GM21447 (cell line): ENCODE results near the gene GOLGA3.
"Not testable (repeated sequence)": the region's sequence is repeated elsewhere in the genome, so short reads cannot be mapped to it uniquely, and the experiment has no call there.

Source experiments
- ATAC-seq: cut with Tn5 transposase; IDR thresholded peaks from one replicate; pipeline ENCODE4 v1.9.1; 2021; ENCODE audit not compliant: unreplicated experiment

The GOLGA3 gene

GRCh38 chr12:132781938-132782337 lies 46.7 kb downstream of the GOLGA3 start:
- no peak for ATAC-seq

DNA sequence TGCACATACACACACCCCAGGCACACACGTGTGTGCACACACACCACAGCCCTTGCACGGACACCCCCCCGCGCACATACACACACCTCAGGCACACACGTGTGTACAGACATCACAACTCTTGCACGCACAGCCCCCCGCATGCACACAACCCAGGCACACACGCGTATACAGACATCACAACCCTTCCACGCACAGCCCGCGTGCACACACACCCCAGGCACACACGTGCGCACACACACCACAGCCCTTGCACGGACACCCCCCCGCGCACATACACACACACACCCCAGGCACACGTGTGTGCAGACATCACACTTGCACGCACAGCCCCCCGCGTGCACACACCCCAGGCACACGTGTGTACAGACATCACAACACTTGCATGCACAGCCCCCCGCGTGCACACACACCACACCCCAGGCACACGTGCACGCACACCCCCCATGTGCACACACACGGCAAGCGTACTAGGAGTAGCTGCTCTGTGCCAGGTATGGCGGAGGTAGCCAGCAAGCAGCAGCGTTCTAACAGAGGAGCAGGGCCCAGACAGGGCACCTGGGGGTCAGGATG lies 48.8 kb downstream of the GOLGA3 start:
- no peak for ATAC-seq

GRCh38 chr12:132777614-132778013 lies 51.1 kb downstream of the GOLGA3 start:
- no peak for ATAC-seq

DNA sequence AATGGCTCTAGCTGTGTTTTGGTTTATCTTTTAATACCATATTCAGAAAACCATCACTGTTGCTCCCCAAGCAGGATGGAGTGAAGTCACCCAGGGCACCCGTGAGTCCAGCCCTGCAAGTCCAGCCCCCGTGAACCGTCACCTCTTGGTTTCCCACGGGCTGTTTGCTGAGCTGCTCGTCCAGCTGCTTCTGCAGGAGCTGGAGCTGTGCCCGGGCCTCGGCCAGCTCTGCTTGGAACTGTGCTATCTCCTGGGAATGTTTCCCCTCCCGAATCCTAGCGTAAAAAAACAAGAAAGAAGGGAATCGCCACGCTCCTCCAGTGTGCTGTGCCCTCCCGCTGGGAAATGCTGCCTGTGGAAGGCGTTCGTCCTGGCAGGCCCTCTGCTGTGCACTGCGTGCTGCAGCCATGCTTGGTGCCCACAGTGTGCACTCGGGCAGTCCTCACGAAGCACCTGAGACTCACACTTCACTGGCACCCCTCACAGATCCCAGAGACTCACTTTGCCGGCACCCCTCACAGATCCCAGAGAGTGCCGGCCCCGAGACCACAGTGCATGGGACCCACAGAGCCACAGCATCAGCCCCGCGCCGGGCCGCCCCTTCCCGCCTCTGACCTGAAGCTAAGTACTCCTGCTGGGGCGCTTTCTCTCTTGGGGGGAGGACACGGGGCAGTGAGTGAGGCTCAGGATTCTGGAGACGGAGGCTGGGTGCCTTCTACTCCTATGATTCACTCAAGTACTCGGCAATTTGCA lies 51.7 kb downstream of the GOLGA3 start:
- ATAC-seq: no peak

GRCh38 chr12:132776230-132776625 lies 52.4 kb downstream of the GOLGA3 start:
- ATAC-seq: not testable (repeated sequence)

DNA sequence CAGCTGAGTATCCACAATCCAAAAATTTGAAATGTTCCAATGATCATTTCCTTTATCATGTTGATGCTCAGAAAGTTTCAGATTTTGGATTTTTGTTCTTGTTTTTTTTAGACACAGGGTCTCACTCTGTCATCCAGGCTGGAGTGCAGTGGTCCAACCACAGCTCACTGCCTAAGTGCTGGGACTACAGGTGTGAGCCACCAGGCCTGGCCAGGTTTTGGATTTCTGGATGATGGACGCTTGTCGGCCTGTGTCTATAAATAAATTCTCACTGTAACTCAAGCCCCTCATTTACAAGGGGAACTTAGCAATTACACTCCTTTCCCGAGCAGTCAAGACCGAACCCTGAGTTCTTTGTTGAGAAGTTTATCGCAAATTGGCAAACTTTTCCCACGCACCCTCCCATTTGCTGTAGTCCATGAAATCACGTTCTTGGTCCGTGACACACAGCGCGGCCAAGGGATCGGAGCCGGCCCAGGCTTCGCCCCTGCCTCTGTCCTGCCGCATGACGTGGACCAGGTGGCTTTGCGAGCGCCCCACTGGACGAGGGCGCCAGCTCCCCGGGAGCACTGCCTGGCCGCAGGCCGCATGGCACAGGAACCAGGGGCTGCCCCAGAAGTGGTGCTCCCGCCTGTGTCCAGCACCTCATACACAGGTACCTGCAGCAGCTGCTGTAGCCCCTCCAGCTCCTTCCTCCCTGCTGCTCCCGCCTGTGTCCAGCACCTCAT lies 53.0 kb downstream of the GOLGA3 start:
- ATAC-seq: no peak

DNA sequence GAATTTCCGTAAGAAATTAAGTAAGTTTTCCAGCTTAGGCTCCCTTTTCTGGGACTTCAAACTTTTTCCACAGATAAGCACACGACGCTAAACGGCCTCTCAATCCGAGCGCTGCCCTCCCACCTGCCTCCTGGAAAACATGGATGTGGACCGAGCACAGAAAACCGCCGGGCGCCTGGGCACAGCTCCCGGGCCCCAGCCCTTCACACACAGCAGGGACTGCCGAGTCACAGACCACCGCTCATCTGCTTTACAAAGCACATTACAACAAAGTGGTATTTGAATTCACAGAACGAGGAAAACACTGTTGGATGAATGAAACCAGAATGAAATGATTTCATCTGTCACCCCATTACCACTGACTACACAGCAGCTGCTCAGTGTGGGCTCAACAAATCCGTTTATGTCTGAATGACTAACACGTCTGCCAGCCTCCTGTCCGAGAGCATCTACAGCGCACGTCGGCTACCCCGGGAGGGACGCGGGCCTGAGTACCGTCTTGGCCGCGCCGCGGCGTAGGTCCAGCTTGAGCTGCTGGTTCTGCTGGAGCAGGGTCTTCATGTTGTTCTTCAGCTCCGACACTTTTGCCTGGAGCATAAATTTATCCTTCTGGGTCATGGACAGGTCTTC lies 53.9 kb downstream of the GOLGA3 start:
- ATAC-seq: no peak

- ATAC-seq: no peak
Measured at GRCh38 chr12:132774159-132774558, 54.5 kb downstream of the GOLGA3 start.

- ATAC-seq: no peak
Measured at GRCh38 chr12:132773077-132773955, 55.4 kb downstream of the GOLGA3 start.

DNA sequence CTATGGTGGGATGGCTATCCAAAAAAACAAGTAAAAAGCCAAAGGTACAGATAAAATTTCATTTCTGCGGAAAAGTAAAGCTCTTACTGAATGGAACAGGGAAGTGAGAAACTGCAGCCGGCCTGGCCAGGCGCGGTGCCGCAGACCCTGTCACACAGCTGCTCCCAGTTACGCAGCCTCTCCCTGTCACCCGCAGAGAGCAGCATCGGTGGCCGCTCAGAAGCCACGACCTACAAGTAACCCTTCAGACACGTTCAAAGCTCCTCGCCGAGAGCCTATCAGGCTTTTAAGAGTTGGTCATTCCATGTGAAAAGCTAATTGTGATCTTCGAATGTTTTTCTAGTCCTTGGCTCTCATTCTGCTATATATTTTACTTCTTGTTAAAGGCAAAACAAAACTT lies 56.1 kb downstream of the GOLGA3 start:
- peak; percentile 42 for ATAC-seq

- ATAC-seq: peak; percentile 58
Measured at GRCh38 chr12:132771126-132771838, 57.4 kb downstream of the GOLGA3 start.

GRCh38 chr12:132766380-132767085 lies 62.1 kb downstream of the GOLGA3 start:
- ATAC-seq: no peak

- no peak for ATAC-seq
Measured at GRCh38 chr12:132765361-132765760, 63.3 kb downstream of the GOLGA3 start.

DNA sequence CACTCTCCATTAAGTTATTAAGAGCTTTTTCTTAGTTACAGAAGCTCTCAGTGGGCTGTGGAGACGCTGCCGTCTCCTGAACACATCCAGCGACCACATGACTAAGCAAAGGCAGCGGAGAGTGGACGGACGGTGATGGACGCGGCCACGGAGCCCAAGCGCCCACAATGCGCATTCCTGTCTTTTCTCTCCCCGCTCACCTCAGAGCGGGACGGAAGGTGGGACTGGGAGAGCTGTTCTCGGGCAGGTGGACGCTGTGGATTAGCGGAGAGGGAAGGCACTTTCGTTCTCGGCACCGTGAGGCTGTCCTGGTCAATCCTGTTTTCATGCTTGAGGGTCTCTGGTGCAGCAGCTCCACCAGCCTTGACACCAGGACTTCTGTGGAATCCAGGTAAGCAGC lies 64.4 kb downstream of the GOLGA3 start:
- no peak for ATAC-seq

- peak; percentile 73 for ATAC-seq
Measured at GRCh38 chr12:132761921-132762583, 66.6 kb downstream of the GOLGA3 start.

GRCh38 chr12:132761032-132761920 lies 67.4 kb downstream of the GOLGA3 start, which contains the start of gene ANKLE2:
ANKLE2 (minus strand) TSS chr12:132761832; CDS start chr12:132761798, 34 bp downstream.
- ATAC-seq: peak; percentile 34

DNA sequence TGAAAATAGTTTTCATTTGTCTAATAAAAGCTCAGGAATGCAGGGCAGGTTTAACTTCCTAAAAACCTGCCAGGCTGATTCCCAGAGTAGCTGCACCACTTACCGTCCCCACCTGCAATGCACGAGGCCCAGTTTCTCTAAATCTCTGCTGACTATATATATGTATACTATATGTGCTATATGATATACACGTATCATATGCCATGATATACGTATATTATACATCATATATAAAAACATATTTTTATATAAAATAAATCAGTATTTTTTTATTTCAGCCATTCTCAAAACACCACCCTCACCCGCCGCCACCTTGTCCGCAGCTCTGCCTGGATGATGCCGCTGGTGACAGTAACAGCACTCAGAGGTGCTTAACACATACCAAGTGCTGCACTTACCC lies 69.3 kb downstream of the GOLGA3 start:
- ATAC-seq: no peak

- ATAC-seq: not testable (repeated sequence)
Measured at GRCh38 chr12:132758825-132759224, 69.8 kb downstream of the GOLGA3 start.
